Activated B cell treated with CpG ODN at 0.5 μM for 24 hours (primary cell): ENCODE measurements around the gene PRKAG2. TPM values are rescaled to one million over a fixed set of nuclear protein-coding genes. Genes with fewer than 3 reads are reported as not detected.

ENCODE experiments used
- ATAC-seq: fragments of 200-7000 bp; cut with Tn5 transposase; one replicate; pipeline ENCODE4 v1.10.0; 2021; ENCODE audit warnings: low read depth, mild to moderate bottlenecking, moderate library complexity
- CTCF ChIA-PET: fragments of 350-600 bp; sonication (Branson Sonifier 250); formaldehyde crosslinking; loops from one replicate; lab custom pipeline; 2021; ENCODE audit warnings: antibody characterized with exemption; lab: Charles Lee
- POLR2A ChIA-PET: fragments of 350-600 bp; sonication (Branson Sonifier 250); formaldehyde crosslinking; loops from one replicate; lab custom pipeline; 2021; ENCODE audit warnings: antibody characterized with exemption; lab: Charles Lee
- DNase-seq: peaks from one replicate; pipeline ENCODE4 v3.0.0; 2022
- H3K27ac Mint-ChIP-seq: one replicate; pipeline ENCODE4 v1.8.0; 2020; ENCODE audit warnings: mixed read lengths
- H3K27me3 Mint-ChIP-seq: one replicate; pipeline ENCODE4 v1.8.0; 2021; ENCODE audit warnings: mixed read lengths
- H3K36me3 Mint-ChIP-seq: one replicate; pipeline ENCODE4 v1.8.0; 2021; ENCODE audit warnings: low read depth, mixed read lengths
- H3K4me1 Mint-ChIP-seq: one replicate; pipeline ENCODE4 v1.8.0; 2021; ENCODE audit warnings: mixed read lengths
- H3K4me3 Mint-ChIP-seq: one replicate; pipeline ENCODE4 v1.8.0; 2020; ENCODE audit warnings: mild to moderate bottlenecking, mixed read lengths
- H3K9me3 Mint-ChIP-seq: one replicate; pipeline ENCODE4 v1.8.0; 2020; ENCODE audit warnings: mixed read lengths
- intact Hi-C: fragments of 100-400 bp; cut with micrococcal nuclease; formaldehyde crosslinking; loops from one replicate; pipeline ENCODE4 v1.15.1; 2024
- total RNA-seq: library from RNA; stranded (reverse); gene quantifications from 2 replicates; pipeline ENCODE4 v1.2.3, GENCODE V29; 2022
- TF ChIP-seq, protein P1 (sequence below): fragments of 200-600 bp; IDR thresholded peaks from one replicate; pipeline ENCODE4 v1.8.0; 2022; ENCODE audit warnings: antibody characterized with exemption, mild to moderate bottlenecking

PRKAG2 gene
- total RNA-seq, 1 donor from 2014 or later, result 19.7 TPM

DNA sequence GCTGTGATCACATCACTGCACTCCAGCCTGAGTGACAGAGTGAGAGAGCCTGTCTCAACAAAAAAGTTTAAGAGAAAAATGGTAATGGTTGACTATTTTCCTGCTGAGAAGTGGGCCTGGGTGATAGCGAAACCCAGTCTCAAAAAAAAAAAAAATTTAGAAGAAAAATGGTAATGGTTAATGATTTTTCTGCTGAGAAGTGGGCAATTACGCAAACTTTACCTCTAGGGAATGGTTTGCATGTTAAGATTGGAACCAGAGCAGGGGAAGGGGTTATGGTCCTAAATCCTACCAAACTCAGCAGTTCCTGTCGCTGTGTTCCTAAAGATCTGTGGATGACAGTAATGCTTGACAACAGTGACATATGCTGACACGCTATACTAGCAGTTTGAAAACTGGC is 226.8 kb downstream of the PRKAG2 start:
- H3K4me1 Mint-ChIP-seq, result no peaks in the 10 kb centered on the region
- POLR2A ChIA-PET, result no interaction called here
- no peaks in the 10 kb centered on the region for H3K9me3 Mint-ChIP-seq
- H3K36me3 Mint-ChIP-seq, result peaks cover 31% of the 10 kb centered on the region
- DNase-seq (no peak), ATAC-seq (no peak)
- TF ChIP-seq, protein P1, sequence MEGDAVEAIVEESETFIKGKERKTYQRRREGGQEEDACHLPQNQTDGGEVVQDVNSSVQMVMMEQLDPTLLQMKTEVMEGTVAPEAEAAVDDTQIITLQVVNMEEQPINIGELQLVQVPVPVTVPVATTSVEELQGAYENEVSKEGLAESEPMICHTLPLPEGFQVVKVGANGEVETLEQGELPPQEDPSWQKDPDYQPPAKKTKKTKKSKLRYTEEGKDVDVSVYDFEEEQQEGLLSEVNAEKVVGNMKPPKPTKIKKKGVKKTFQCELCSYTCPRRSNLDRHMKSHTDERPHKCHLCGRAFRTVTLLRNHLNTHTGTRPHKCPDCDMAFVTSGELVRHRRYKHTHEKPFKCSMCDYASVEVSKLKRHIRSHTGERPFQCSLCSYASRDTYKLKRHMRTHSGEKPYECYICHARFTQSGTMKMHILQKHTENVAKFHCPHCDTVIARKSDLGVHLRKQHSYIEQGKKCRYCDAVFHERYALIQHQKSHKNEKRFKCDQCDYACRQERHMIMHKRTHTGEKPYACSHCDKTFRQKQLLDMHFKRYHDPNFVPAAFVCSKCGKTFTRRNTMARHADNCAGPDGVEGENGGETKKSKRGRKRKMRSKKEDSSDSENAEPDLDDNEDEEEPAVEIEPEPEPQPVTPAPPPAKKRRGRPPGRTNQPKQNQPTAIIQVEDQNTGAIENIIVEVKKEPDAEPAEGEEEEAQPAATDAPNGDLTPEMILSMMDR, result no peak
- H3K27me3 Mint-ChIP-seq, result no peaks in the 10 kb centered on the region
- intact Hi-C loops, result no loop called here
- CTCF ChIA-PET, result no interaction called here
- H3K4me3 Mint-ChIP-seq, result no peak overlapping the region
- no peak overlapping the region for H3K27ac Mint-ChIP-seq

DNA sequence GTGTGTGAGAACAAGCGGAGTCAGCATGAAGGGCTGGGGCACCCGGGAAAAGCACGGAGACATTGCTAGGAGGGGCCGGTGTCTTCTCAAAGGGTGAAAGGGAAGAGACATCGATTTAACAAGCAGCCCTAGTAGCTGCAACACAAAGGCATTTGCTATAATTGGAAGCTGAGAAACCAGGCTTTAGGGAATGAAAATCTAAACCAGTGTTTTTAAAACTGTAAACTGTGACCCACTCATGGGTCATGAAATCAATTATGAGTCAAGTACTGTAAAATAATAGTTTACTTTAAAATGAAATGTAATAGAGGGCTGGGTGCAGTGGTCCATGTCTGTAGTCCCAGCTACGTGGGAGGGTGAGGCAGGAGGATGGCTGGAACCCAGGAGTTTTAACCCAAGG is 228.5 kb downstream of the PRKAG2 start:
- DNase-seq (no peak), ATAC-seq (no peak)
- TF ChIP-seq, protein P1, result no peak
- ChIA-PET POLR2A (no interaction called here), CTCF (no interaction called here)
- Mint-ChIP-seq H3K4me3 (no peak overlapping the region), H3K27me3 (no peaks in the 10 kb centered on the region), H3K4me1 (no peaks in the 10 kb centered on the region), H3K9me3 (no peaks in the 10 kb centered on the region), H3K27ac (no peak overlapping the region), H3K36me3 (peaks cover 33% of the 10 kb centered on the region)
- intact Hi-C loops, result no loop called here

DNA sequence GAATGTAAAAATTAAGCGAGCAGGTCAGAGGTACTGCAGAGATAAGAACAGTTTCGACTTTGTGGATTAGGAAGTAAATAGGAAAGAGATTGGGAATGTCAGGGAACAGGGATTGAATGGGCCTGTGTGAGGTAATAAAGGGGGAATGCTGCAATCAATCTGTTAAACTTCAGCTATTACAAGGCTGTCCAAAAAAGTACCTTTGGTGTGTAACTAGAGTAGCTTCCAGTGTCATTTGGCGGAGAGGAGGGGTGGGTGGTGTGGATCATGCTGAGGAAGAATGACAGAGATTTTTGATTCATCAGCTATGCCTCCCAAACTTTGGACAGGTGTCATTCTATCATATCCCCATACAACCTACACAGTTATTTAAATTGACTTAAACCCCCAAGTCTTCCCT is 229.0 kb downstream of the PRKAG2 start:
- Mint-ChIP-seq H3K36me3 (peaks cover 33% of the 10 kb centered on the region), H3K4me1 (no peaks in the 10 kb centered on the region), H3K27me3 (no peaks in the 10 kb centered on the region), H3K4me3 (no peak overlapping the region), H3K9me3 (no peaks in the 10 kb centered on the region), H3K27ac (no peak overlapping the region)
- no peak for ATAC-seq
- POLR2A ChIA-PET, result no interaction called here
- TF ChIP-seq, protein P1, result no peak
- intact Hi-C loops, result no loop called here
- CTCF ChIA-PET, result no interaction called here
- no peak for DNase-seq

DNA sequence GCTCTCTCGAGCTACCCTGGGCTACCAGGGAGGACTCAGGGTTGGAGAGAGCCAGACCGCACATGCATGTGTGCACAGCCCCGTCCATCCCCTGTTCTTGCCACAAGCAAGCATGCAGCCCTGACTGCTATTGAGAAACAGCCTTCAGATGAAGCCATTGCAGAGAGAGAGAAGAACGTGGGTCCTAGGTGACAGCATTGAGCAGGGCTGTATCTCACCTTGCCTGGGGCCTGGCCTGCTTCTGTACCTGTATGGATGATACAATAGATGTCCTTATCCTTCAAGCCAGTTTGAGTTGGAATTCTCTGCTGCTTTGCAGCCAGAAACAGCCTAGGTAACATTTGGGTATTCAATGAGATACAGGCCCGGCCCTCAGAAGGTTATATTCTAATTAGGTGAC is 229.9 kb downstream of the PRKAG2 start:
- H3K27me3 Mint-ChIP-seq, result no peaks in the 10 kb centered on the region
- ATAC-seq (no peak), DNase-seq (no peak)
- H3K4me1 Mint-ChIP-seq, result no peaks in the 10 kb centered on the region
- H3K9me3 Mint-ChIP-seq, result no peaks in the 10 kb centered on the region
- H3K27ac Mint-ChIP-seq, result no peak overlapping the region
- ChIA-PET POLR2A (no interaction called here), CTCF (no interaction called here)
- no peak overlapping the region for H3K4me3 Mint-ChIP-seq
- TF ChIP-seq, protein P1, result no peak
- H3K36me3 Mint-ChIP-seq, result peaks cover 33% of the 10 kb centered on the region
- intact Hi-C loops, result no loop called here

DNA sequence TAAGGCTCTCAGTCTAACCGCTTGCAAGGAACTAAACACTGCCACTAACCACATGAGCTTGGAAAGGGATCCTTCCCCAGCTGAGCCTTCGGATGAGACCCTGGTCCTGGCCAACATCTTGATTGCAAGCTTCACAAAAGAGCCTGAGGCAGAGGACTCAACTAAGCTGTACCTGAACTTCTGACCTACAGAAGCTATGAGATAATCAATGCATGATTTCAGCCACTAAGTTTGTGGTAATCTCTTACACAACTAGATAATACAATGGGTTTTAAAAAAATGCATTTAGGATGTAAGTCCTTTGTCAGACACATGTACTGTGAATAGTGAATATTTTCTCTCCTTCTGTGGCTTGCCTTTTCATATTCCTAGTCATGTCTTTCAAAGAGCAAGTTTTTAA is 231.6 kb downstream of the PRKAG2 start:
- CTCF ChIA-PET, result no interaction called here
- no peaks in the 10 kb centered on the region for H3K9me3 Mint-ChIP-seq
- intact Hi-C loops, result no loop called here
- peaks cover 28% of the 10 kb centered on the region for H3K36me3 Mint-ChIP-seq
- TF ChIP-seq, protein P1, result no peak
- H3K4me3 Mint-ChIP-seq, result no peak overlapping the region
- DNase-seq (no peak), ATAC-seq (no peak)
- no peak overlapping the region for H3K27ac Mint-ChIP-seq
- no peaks in the 10 kb centered on the region for H3K27me3 Mint-ChIP-seq
- no peaks in the 10 kb centered on the region for H3K4me1 Mint-ChIP-seq
- POLR2A ChIA-PET, result interaction anchor here (1.0 kb wide), 1 partner anchor 12 kb away, joined by 3 read pairs; no protein-coding TSS in a partner anchor
